Keratinocyte (primary cell): ENCODE measurements around the gene RNF207. TPM values are rescaled to one million over a fixed set of nuclear protein-coding genes. Genes with fewer than 3 reads are reported as not detected.

Source experiments
- DNase-seq: peaks from one replicate; pipeline ENCODE4 v3.0.0-alpha.2; 2011; ENCODE audit warnings: low read depth, missing footprints, low spot score
- FAIRE-seq: peaks from 2 replicates; lab custom pipeline; 2011; peaks lifted over from hg19 to GRCh38; lab: Jason Lieb, UNC
- H2AFZ ChIP-seq: 2 replicates; pipeline ENCODE4 v1.6.0; 2012; ENCODE audit warnings: low read length, control low read depth, inconsistent platforms; ENCODE audit not compliant: control insufficient read depth
- H3K27ac ChIP-seq: 2 replicates; pipeline ENCODE4 v1.5.1; 2011; ENCODE audit warnings: low read length; ENCODE audit not compliant: control insufficient read depth, insufficient read depth
- H3K27me3 ChIP-seq: 3 replicates; pipeline ENCODE4 v1.6.0; 2011; ENCODE audit warnings: low read length; ENCODE audit not compliant: control insufficient read depth, insufficient read depth; ENCODE audit errors: extremely low read depth
- H3K36me3 ChIP-seq, 2 experiments: 2 replicates in 1 of 2; 3 replicates in 1 of 2; pipeline ENCODE4 v1.5.1; 2011; ENCODE audit warnings: low read length in 2 of 2, mild to moderate bottlenecking in 1 of 2; ENCODE audit not compliant: control insufficient read depth in 2 of 2, insufficient read depth in 2 of 2; ENCODE audit errors: extremely low read depth in 1 of 2
- H3K4me1 ChIP-seq: 3 replicates; pipeline ENCODE4 v1.5.1; 2011; ENCODE audit warnings: low read length; ENCODE audit not compliant: control insufficient read depth, insufficient read depth; ENCODE audit errors: extremely low read depth
- H3K4me2 ChIP-seq: 3 replicates; pipeline ENCODE4 v1.6.0; 2011; ENCODE audit warnings: low read depth, low read length; ENCODE audit not compliant: control insufficient read depth, insufficient read depth; ENCODE audit errors: extremely low read depth
- H3K4me3 ChIP-seq, 3 experiments: fragments of 200-600 bp in 1 of 3; sonication (generic) in 1 of 3; 2 replicates in 2 of 3; 3 replicates in 1 of 3; pipeline ENCODE4 v1.5.1; 2011 to 2016; ENCODE audit warnings: low read length in 3 of 3, mild to moderate bottlenecking in 3 of 3, control low read depth in 2 of 3, inconsistent platforms in 1 of 3, low read depth in 1 of 3, mixed read lengths in 1 of 3, mixed run types in 1 of 3, moderate library complexity in 1 of 3; ENCODE audit not compliant: control insufficient read depth in 2 of 3, insufficient read depth in 2 of 3; ENCODE audit errors: extremely low read depth in 1 of 3
- H3K79me2 ChIP-seq: 2 replicates; pipeline ENCODE4 v1.6.0; 2012; ENCODE audit warnings: low read length; ENCODE audit not compliant: control insufficient read depth, insufficient read depth
- H3K9ac ChIP-seq: 3 replicates; pipeline ENCODE4 v1.6.0; 2011; ENCODE audit warnings: low read length; ENCODE audit not compliant: control insufficient read depth, insufficient read depth; ENCODE audit errors: extremely low read depth
- H3K9me1 ChIP-seq: 3 replicates; pipeline ENCODE4 v1.6.0; 2011; ENCODE audit warnings: low read length; ENCODE audit not compliant: control insufficient read depth, insufficient read depth; ENCODE audit errors: extremely low read depth
- H3K9me3 ChIP-seq: 2 replicates; pipeline ENCODE4 v1.5.1; 2012; ENCODE audit warnings: low read depth, low read length; ENCODE audit not compliant: control insufficient read depth
- H4K20me1 ChIP-seq: 3 replicates; pipeline ENCODE4 v1.6.0; 2011; ENCODE audit warnings: low read length; ENCODE audit not compliant: control insufficient read depth, insufficient read depth; ENCODE audit errors: extremely low read depth
- EZH2 ChIP-seq: IDR thresholded peaks from one replicate; pipeline ENCODE4 v1.6.1; 2012; ENCODE audit warnings: inconsistent platforms, mild to moderate bottlenecking, low read length, moderate library complexity
- dilution Hi-C: fragments of 300-500 bp; cut with MboI; formaldehyde crosslinking; loops from one replicate; pipeline ENCODE4 v1.7.0; 2020; ENCODE audit warnings: low sequenced_read_pairs; ENCODE audit not compliant: extremely low pct_ligation_motif_present
- polyA plus RNA-seq, 5 experiments: library from polyadenylated mRNA; depleted of rRNA in 3 of 5; stranded (reverse) in 3 of 5; stranded (forward) in 1 of 5; unstranded in 1 of 5; fragments of >200 nt; gene quantifications; 1 replicate in 1 of 5; 2 replicates in 3 of 5; 3 replicates in 1 of 5; pipeline versions ENCODE4 v1.2.1 to v1.2.3, GENCODE V29; 2011 to 2012; ENCODE audit warnings: missing spikeins in 2 of 5, low read depth in 1 of 5, low replicate concordance in 1 of 5
- TF ChIP-seq, protein P1 (sequence below), 3 experiments: IDR thresholded peaks in 1 of 3; conservative IDR thresholded peaks in 1 of 3; optimal IDR thresholded peaks in 1 of 3; 2 replicates in 2 of 3; 3 replicates in 1 of 3; pipeline versions ENCODE3 to v1.5.1; 2011; ENCODE audit warnings: low read length in 3 of 3, mild to moderate bottlenecking in 3 of 3, moderate library complexity in 2 of 3, control low read depth in 1 of 3, inconsistent platforms in 1 of 3; ENCODE audit not compliant: insufficient read depth in 2 of 3; ENCODE audit errors: extremely low read depth in 1 of 3

Gene RNF207
- polyA plus RNA-seq, 1 donor (not counting 4 experiments of a cell fraction or from before 2014, with no cell fraction given), result 6.1 TPM

GRCh38 chr1:6262555-6263420, 56.9 kb downstream of the RNF207 start:
- Histone ChIP-seq H3K27ac (no peak overlapping the region), H3K36me3 (peaks cover 7 to 14% of the 10 kb centered on the region in 2 experiments), H3K4me3 (no peak overlapping the region), H2AFZ (no peak overlapping the region), H3K9me3 (no peaks in the 10 kb centered on the region), H3K9me1 (peaks cover 3% of the 10 kb centered on the region), H3K27me3 (no peaks in the 10 kb centered on the region), H3K9ac (no peak overlapping the region), H3K4me1 (peaks cover 30% of the 10 kb centered on the region), H3K79me2 (no peaks in the 10 kb centered on the region), H4K20me1 (no peaks in the 10 kb centered on the region), H3K4me2 (no peak overlapping the region)
- no peak for DNase-seq
- dilution Hi-C loops, result no loop called here
- FAIRE-seq, result no peak
- TF ChIP-seq, protein P1, sequence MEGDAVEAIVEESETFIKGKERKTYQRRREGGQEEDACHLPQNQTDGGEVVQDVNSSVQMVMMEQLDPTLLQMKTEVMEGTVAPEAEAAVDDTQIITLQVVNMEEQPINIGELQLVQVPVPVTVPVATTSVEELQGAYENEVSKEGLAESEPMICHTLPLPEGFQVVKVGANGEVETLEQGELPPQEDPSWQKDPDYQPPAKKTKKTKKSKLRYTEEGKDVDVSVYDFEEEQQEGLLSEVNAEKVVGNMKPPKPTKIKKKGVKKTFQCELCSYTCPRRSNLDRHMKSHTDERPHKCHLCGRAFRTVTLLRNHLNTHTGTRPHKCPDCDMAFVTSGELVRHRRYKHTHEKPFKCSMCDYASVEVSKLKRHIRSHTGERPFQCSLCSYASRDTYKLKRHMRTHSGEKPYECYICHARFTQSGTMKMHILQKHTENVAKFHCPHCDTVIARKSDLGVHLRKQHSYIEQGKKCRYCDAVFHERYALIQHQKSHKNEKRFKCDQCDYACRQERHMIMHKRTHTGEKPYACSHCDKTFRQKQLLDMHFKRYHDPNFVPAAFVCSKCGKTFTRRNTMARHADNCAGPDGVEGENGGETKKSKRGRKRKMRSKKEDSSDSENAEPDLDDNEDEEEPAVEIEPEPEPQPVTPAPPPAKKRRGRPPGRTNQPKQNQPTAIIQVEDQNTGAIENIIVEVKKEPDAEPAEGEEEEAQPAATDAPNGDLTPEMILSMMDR (optimal IDR thresholded peaks at IDR 0.05 in 1 of 3, IDR thresholded peaks at IDR 0.05 in 1 of 3, conservative IDR thresholded peaks at IDR 0.05 in 1 of 3; ENCODE audit: extremely low read depth in 1 of 3, insufficient read depth in 2 of 3, low read length in 3 of 3), result no peak
- no peak for TF ChIP-seq EZH2

DNA sequence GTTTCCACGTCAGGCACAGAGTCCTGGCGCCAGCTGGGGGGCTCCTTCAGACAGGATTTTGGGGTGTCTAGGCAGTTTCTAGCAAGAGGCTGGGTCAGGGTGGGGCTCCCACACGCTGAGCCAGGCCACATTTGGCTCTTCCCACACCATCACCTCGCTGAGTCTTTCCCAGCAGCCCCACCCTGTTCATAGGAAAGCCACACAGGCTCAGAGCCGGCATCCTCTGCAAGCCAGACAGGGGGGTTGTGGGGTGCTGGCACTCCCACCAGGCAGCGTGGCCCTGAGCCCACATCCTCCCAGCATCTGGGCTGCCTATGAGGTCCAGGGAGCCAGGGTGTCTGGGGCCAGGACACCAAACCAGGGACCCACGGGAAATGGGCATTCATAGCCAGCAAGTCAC, 57.8 kb downstream of the RNF207 start:
- no peaks in the 10 kb centered on the region for H3K79me2 ChIP-seq
- H3K4me2 ChIP-seq, result no peak overlapping the region
- dilution Hi-C loops, result no loop called here
- H3K4me1 ChIP-seq, result peaks cover 33% of the 10 kb centered on the region
- no peak overlapping the region for H3K9ac ChIP-seq
- no peak for FAIRE-seq
- H2AFZ ChIP-seq, result no peak overlapping the region
- no peak for DNase-seq
- no peak overlapping the region for H3K4me3 ChIP-seq
- TF ChIP-seq, protein P1 (optimal IDR thresholded peaks at IDR 0.05 in 1 of 3, IDR thresholded peaks at IDR 0.05 in 1 of 3, conservative IDR thresholded peaks at IDR 0.05 in 1 of 3; ENCODE audit: extremely low read depth in 1 of 3, insufficient read depth in 2 of 3, low read length in 3 of 3), result no peak
- TF ChIP-seq EZH2, result no peak
- H3K9me3 ChIP-seq, result no peaks in the 10 kb centered on the region
- H3K36me3 ChIP-seq, result peaks cover 7 to 14% of the 10 kb centered on the region in 2 experiments
- H3K27ac ChIP-seq, result no peak overlapping the region
- H4K20me1 ChIP-seq, result no peaks in the 10 kb centered on the region
- H3K27me3 ChIP-seq, result no peaks in the 10 kb centered on the region
- no peaks in the 10 kb centered on the region for H3K9me1 ChIP-seq
